Measurements from ENCODE around the gene GIMAP7. TPM values are rescaled to one million over a fixed set of nuclear protein-coding genes. Genes with fewer than 3 reads are reported as not detected.
"Not testable (repeated sequence)": the region's sequence is repeated elsewhere in the genome, so short reads cannot be mapped to it uniquely, and the experiment has no call there.

GIMAP7 gene
- polyA plus RNA-seq, 1 of the 3 experiments (the other 2 are of a cell fraction): not detected

DNA sequence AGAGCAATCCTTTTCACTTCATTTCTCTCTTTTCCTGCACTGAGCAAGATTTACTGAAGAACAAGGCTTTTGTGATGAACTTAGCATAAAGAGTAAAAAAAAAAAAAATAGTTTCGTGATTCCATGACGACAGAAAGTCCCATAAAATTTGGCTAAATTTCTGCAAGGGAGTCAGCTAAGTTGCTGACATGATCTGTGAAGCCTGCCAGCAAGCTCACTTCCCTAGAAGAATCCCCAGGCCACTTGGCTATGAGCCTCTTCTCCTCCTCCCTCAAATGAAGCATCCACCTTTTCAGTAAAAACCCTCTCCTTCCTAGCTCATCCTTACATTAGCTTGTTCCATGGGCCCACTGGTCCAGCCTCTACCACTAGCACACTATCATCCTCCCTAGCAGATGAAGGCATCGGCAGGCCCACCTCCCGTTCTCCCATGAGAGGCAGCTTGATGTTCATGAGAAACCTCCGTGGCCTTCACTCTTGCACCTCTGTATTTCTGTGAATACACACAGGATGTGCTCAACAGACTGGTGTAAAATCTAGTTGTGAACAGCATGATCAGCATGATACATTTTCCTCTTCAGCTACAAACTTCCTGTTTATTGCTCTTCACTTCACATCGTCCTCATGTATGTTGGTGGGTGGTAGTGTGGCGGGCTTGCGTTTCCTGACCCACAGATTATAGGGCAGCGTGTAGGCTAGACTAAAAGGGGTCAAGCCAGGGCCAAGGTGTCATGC lies 33.3 kb upstream of the GIMAP7 start:
- Histone ChIP-seq H3K27me3 (ENCODE audit: insufficient read depth) (peaks cover 46% of the 10 kb centered on the region), H3K4me3 (ENCODE audit: low read depth in 2 of 2, low read length in 1 of 2) (no peak overlapping the region), H3K36me3 (replicated peaks in 1 of 2; ENCODE audit: control insufficient read depth in 1 of 2, insufficient read depth in 2 of 2, low read length in 1 of 2) (no peaks in the 10 kb centered on the region), H3K27ac (ENCODE audit: low read depth in 2 of 2, low read length in 1 of 2) (no peak overlapping the region), H3K9me2 (no peaks in the 10 kb centered on the region), H3K4me2 (no peak overlapping the region), H3K4me1 (ENCODE audit: control insufficient read depth in 1 of 2, insufficient read depth in 2 of 2, low read depth in 1 of 2, low read length in 1 of 2) (no peaks in the 10 kb centered on the region), H4K20me1 (ENCODE audit: insufficient read depth) (no peaks in the 10 kb centered on the region), H2AFZ (ENCODE audit: low read depth) (no peak overlapping the region), H3K9me3 (no peaks in the 10 kb centered on the region), H3K9ac (no peak overlapping the region), H3F3A (replicated peaks; ENCODE audit: insufficient read depth) (no peaks in the 10 kb centered on the region), H3K79me2 (ENCODE audit: insufficient read depth) (no peaks in the 10 kb centered on the region)
- TF ChIP-seq, protein P1, sequence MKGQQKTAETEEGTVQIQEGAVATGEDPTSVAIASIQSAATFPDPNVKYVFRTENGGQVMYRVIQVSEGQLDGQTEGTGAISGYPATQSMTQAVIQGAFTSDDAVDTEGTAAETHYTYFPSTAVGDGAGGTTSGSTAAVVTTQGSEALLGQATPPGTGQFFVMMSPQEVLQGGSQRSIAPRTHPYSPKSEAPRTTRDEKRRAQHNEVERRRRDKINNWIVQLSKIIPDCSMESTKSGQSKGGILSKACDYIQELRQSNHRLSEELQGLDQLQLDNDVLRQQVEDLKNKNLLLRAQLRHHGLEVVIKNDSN (IDR thresholded peaks at IDR 0.05; ENCODE audit: borderline replicate concordance, low read depth): no peak
- no peak for TF ChIP-seq POLR2AphosphoS5 (IDR thresholded peaks at IDR 0.05; ENCODE audit: low read depth, low read length)
- TF ChIP-seq, protein P2, sequence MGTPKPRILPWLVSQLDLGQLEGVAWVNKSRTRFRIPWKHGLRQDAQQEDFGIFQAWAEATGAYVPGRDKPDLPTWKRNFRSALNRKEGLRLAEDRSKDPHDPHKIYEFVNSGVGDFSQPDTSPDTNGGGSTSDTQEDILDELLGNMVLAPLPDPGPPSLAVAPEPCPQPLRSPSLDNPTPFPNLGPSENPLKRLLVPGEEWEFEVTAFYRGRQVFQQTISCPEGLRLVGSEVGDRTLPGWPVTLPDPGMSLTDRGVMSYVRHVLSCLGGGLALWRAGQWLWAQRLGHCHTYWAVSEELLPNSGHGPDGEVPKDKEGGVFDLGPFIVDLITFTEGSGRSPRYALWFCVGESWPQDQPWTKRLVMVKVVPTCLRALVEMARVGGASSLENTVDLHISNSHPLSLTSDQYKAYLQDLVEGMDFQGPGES (IDR thresholded peaks at IDR 0.05; ENCODE audit: low read depth, low read length): no peak
- ChIA-PET CTCF (interaction anchor here (0.8 kb wide), 1 partner anchor 34 kb away, joined by 4 read pairs; no protein-coding TSS in a partner anchor), POLR2A (no interaction called here)
- DNase-seq: no peak
- WGBS (ENCODE audit: low lambda C conversion rate): 9% methylated on average over 9 of the region's 9 CpGs

DNA sequence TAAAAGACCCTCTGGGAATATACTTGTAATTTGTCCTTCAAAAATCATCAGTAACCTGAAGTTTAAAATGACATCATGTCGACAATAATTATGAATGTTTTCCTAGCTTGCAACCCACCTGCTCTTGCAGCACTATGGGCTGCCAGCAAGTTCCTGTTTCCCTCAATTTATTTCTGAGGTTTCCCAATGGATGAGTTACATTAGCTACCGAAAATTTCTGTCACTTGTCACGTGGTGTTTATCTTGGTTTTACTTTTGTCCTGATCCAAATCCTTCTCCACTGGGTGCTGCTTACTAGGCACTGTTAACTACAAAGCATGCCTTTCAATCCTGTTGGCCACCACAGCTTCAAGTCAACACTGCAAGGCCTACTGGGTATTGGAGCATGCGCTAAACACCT lies 32.8 kb upstream of the GIMAP7 start:
- no peak overlapping the region for H2AFZ ChIP-seq (ENCODE audit: low read depth)
- H3K9me3 ChIP-seq: no peaks in the 10 kb centered on the region
- H3K27ac ChIP-seq (ENCODE audit: low read depth in 2 of 2, low read length in 1 of 2): no peak overlapping the region
- H3K4me3 ChIP-seq (ENCODE audit: low read depth in 2 of 2, low read length in 1 of 2): no peak overlapping the region
- no peaks in the 10 kb centered on the region for H4K20me1 ChIP-seq (ENCODE audit: insufficient read depth)
- H3F3A ChIP-seq (replicated peaks; ENCODE audit: insufficient read depth): no peaks in the 10 kb centered on the region
- ChIA-PET POLR2A (no interaction called here), CTCF (interaction anchor here (0.8 kb wide), 1 partner anchor 35 kb away, joined by 4 read pairs; no protein-coding TSS in a partner anchor)
- H3K4me2 ChIP-seq: no peak overlapping the region
- H3K9ac ChIP-seq: no peak overlapping the region
- 2% methylated on average over 4 of the region's 4 CpGs for WGBS (ENCODE audit: low lambda C conversion rate)
- H3K36me3 ChIP-seq (replicated peaks in 1 of 2; ENCODE audit: control insufficient read depth in 1 of 2, insufficient read depth in 2 of 2, low read length in 1 of 2): no peaks in the 10 kb centered on the region
- H3K27me3 ChIP-seq (ENCODE audit: insufficient read depth): peaks cover 40% of the 10 kb centered on the region
- H3K4me1 ChIP-seq (ENCODE audit: control insufficient read depth in 1 of 2, insufficient read depth in 2 of 2, low read depth in 1 of 2, low read length in 1 of 2): no peaks in the 10 kb centered on the region
- no peaks in the 10 kb centered on the region for H3K79me2 ChIP-seq (ENCODE audit: insufficient read depth)
- no peak for TF ChIP-seq EP300 (IDR thresholded peaks at IDR 0.05; ENCODE audit: borderline replicate concordance in 1 of 2, low read depth in 1 of 2, low read length in 1 of 2)
- TF ChIP-seq, protein P3, sequence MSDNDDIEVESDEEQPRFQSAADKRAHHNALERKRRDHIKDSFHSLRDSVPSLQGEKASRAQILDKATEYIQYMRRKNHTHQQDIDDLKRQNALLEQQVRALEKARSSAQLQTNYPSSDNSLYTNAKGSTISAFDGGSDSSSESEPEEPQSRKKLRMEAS (IDR thresholded peaks at IDR 0.05; ENCODE audit: low read depth): no peak
- no peak for TF ChIP-seq NFIC (IDR thresholded peaks at IDR 0.05; ENCODE audit: borderline replicate concordance)
- no peak for TF ChIP-seq SIN3A (IDR thresholded peaks at IDR 0.05; ENCODE audit: borderline replicate concordance, low read depth, low read length)
- no peak for TF ChIP-seq CHD2 (IDR thresholded peaks at IDR 0.05; ENCODE audit: low read length, partially characterized antibody)
- no peak for DNase-seq
- no peaks in the 10 kb centered on the region for H3K9me2 ChIP-seq

DNA sequence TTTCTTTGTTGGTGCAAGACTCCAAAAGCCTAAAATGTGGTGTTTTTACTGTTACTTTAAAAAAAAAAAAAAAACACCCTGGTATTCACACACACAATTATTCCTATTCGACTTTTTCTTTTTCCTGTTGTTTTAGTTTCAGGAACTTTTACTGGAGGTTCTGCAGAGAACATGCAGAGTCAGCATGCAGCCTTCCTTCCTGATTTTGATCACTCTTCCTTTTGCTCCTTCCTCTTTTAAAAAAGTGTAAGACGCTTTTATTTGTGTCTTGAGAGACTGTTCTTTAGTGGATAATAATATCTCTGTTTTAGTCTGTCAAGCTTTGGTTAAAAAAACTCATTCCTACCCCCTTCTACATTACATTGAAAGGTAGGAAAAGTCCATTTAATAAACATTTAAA lies 31.2 kb upstream of the GIMAP7 start:
- H3K4me3 ChIP-seq (ENCODE audit: low read depth in 2 of 2, low read length in 1 of 2); POLR2A ChIA-PET; H3F3A ChIP-seq (replicated peaks; ENCODE audit: insufficient read depth); H4K20me1 ChIP-seq (ENCODE audit: insufficient read depth); H2AFZ ChIP-seq (ENCODE audit: low read depth); H3K9me3 ChIP-seq; H3K4me1 ChIP-seq (ENCODE audit: control insufficient read depth in 1 of 2, insufficient read depth in 2 of 2, low read depth in 1 of 2, low read length in 1 of 2); H3K27ac ChIP-seq (ENCODE audit: low read depth in 2 of 2, low read length in 1 of 2); H3K36me3 ChIP-seq (replicated peaks in 1 of 2; ENCODE audit: control insufficient read depth in 1 of 2, insufficient read depth in 2 of 2, low read length in 1 of 2); H3K9ac ChIP-seq; H3K4me2 ChIP-seq; H3K79me2 ChIP-seq (ENCODE audit: insufficient read depth); H3K9me2 ChIP-seq; DNase-seq: not testable (repeated sequence)
- CTCF ChIA-PET: interaction anchor here (0.7 kb wide), 1 partner anchor 9 kb away, joined by 3 read pairs; no protein-coding TSS in a partner anchor
- peaks cover 24% of the 10 kb centered on the region; the same call in 1 of the 2 replicates for H3K27me3 ChIP-seq (ENCODE audit: insufficient read depth)
- WGBS (ENCODE audit: low lambda C conversion rate): 0% methylated on average over 2 of the region's 2 CpGs

DNA sequence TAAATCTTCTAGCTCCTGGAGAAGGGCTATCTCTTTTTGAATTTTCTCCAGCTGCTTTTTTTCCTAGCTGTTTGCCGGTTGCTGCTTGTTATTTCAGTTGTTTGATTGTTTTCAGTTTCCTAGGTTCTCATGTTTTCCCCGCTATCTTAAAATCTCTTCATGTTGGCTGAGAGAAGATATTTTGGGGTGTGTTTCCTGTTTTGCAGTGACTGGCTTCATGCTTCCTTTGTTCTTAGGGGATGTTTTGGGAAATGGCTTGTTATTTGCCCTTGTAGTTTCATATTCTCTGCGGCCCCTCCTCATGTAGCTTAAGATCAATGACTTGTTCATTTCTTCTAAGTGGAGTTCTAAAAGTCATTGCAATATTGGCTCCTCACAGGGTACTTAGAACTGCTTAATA lies 30.6 kb upstream of the GIMAP7 start:
- H3F3A ChIP-seq (replicated peaks; ENCODE audit: insufficient read depth); H3K4me1 ChIP-seq (ENCODE audit: control insufficient read depth in 1 of 2, insufficient read depth in 2 of 2, low read depth in 1 of 2, low read length in 1 of 2); H3K9me2 ChIP-seq; H3K36me3 ChIP-seq (replicated peaks in 1 of 2; ENCODE audit: control insufficient read depth in 1 of 2, insufficient read depth in 2 of 2, low read length in 1 of 2); DNase-seq; H3K9me3 ChIP-seq; POLR2A ChIA-PET; H3K4me2 ChIP-seq; H2AFZ ChIP-seq (ENCODE audit: low read depth); H3K9ac ChIP-seq; H3K4me3 ChIP-seq (ENCODE audit: low read depth in 2 of 2, low read length in 1 of 2); H3K27ac ChIP-seq (ENCODE audit: low read depth in 2 of 2, low read length in 1 of 2); H4K20me1 ChIP-seq (ENCODE audit: insufficient read depth); H3K79me2 ChIP-seq (ENCODE audit: insufficient read depth): not testable (repeated sequence)
- 7% methylated on average over 3 of the region's 3 CpGs for WGBS (ENCODE audit: low lambda C conversion rate)
- H3K27me3 ChIP-seq (ENCODE audit: insufficient read depth): peaks cover 22% of the 10 kb centered on the region; the same call in 1 of the 2 replicates
- CTCF ChIA-PET: interaction anchor here (0.7 to 2.0 kb wide), 2 partner anchors 10 to 35 kb away, joined by 3 to 5 read pairs; no protein-coding TSS in a partner anchor

Measured in SK-N-SH (cell line).